Hematopoietic multipotent progenitor cell (in vitro differentiated cells): ENCODE results near the gene CKMT1B. TPM values are rescaled to one million over a fixed set of nuclear protein-coding genes. Genes with fewer than 3 reads are reported as not detected.
"Not testable (repeated sequence)": the region's sequence is repeated elsewhere in the genome, so short reads cannot be mapped to it uniquely, and the experiment has no call there.

Experiments
- DNase-seq, 3 donors: peaks; one replicate each; pipeline ENCODE4 v3.0.0-alpha.2; 2011 to 2015; ENCODE audit warnings: low read depth in 2 of 3, low spot score in 2 of 3
- small RNA-seq: library from RNA; depleted of rRNA; stranded (forward); fragments of <200 nt; gene quantifications from one replicate; pipeline ENCODE3, GENCODE V24; 2012
- total RNA-seq: library from RNA; depleted of rRNA; stranded (reverse); fragments of >200 nt; gene quantifications from one replicate; pipeline ENCODE4 v1.2.3, GENCODE V29; 2012

CKMT1B gene
- total RNA-seq, 1 donor, result not detected

- DNase-seq, result not testable (repeated sequence)
Measured at GRCh38 chr15:43626937-43627336, 33.1 kb downstream of the CKMT1B start.

- DNase-seq, result not testable (repeated sequence)
Measured at GRCh38 chr15:43638464-43639204, 44.8 kb downstream of the CKMT1B start.

Small RNA genes within 50 kb of the gene (small RNA-seq; reads per million reads assigned to genes)
- gene PDIA3P2 (not detected), gene RNU6-554P (not detected), gene RNU6-610P (not detected)

Other genes starting within 250 kb of the CKMT1B start
- gene ZSCAN29, start 223.0 kb upstream of the CKMT1B start, total RNA-seq, result 16.7 TPM
- 14.3 TPM for gene TUBGCP4, start 222.9 kb upstream of the CKMT1B start, total RNA-seq
- 41.7 TPM for gene TP53BP1, start 100.9 kb upstream of the CKMT1B start, total RNA-seq
- 21.8 TPM for gene MAP1A, start 76.4 kb upstream of the CKMT1B start, total RNA-seq
- gene PPIP5K1, start 3.8 kb upstream of the CKMT1B start, total RNA-seq, result 47.9 TPM
- gene STRC, start 24.8 kb downstream of the CKMT1B start, total RNA-seq, result 0.54 TPM
- 3.2 TPM for gene CATSPER2, start 54.8 kb downstream of the CKMT1B start, total RNA-seq
- gene CKMT1A, start 99.8 kb downstream of the CKMT1B start, total RNA-seq, result not detected
- 38.2 TPM for gene PDIA3, start 152.4 kb downstream of the CKMT1B start, total RNA-seq
- 7.0 TPM for gene ELL3, start 182.9 kb downstream of the CKMT1B start, total RNA-seq
- 140 TPM for gene SERF2, start 198.3 kb downstream of the CKMT1B start, total RNA-seq
- under 0.01 TPM for gene SERINC4, start 206.2 kb downstream of the CKMT1B start, total RNA-seq
- 9.2 TPM for gene HYPK, start 206.6 kb downstream of the CKMT1B start, total RNA-seq
- 6.7 TPM for gene MFAP1, start 230.7 kb downstream of the CKMT1B start, total RNA-seq
- 6.5 TPM for gene WDR76, start 233.0 kb downstream of the CKMT1B start, total RNA-seq